Activated effector memory CD4-positive, alpha-beta T cell treated with Interleukin-2 at 50 U/mL for 16 hours (primary cell): ENCODE results near the gene RHEX.

Experiments used
- DNase-seq: peaks from one replicate; pipeline ENCODE4 v3.0.0-alpha.2; 2020

Gene RHEX

DNA sequence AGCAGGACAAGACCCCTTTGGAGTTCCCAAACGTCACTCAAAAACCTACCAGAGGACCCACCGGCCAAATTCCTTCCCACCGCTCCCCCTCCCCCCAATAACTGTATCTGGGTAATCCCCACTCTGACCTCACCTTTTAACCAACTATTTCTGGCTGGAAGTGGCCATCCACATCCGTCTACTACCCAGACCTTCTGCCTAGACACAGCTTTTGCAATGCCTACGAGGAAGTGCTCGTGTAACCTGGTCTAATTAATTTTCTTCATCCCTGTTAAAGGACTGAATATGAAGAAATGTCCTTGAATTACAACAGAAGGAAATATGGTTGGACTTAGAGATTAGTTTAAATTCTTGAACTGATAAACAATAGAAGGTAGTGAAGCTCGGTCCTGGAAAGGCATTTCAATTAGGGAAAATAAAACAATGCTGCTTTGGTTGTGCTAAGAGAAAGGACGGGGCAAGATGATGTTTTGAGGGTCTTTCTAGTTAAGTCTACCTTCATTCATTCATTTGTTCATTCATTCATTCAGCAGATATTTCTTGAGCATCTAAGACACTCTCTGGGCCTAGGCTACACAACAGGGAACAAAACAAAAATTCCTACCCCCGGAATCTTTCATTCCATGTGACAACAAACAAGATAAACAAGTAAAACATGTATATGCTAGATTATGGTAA is 45.4 kb downstream of the RHEX start:
- DNase-seq, result no peak

DNA sequence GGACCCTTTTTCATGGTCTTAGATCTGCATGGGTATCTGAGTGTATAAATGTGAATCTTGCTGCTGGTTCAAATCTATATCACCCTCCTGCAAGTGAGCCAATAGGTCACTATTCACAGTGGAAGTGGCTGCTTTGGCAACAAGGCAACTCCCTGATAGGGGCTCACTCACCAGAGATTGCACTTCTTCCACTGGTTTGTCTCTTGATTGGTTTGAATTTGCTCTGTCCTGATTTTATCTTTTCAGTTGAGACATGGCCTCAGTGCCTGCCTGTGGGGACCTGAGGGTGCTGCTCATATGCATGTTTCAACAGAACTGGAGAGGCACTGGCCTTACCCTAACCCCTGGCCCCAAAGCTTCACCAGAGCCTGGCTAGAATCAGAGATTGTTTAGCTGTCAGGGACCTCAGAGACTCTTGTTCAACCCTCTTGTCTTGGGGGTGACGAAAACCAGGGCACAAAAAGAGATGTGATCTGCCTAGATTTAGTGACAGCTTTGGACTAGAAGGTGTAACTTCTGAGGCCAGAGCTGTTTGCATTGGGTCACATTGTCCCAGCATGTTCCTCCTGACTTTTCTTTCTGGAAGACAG is 47.3 kb downstream of the RHEX start:
- no peak for DNase-seq

GRCh38 chr1:206101351-206102045 is 48.5 kb downstream of the RHEX start:
- no peak for DNase-seq

DNA sequence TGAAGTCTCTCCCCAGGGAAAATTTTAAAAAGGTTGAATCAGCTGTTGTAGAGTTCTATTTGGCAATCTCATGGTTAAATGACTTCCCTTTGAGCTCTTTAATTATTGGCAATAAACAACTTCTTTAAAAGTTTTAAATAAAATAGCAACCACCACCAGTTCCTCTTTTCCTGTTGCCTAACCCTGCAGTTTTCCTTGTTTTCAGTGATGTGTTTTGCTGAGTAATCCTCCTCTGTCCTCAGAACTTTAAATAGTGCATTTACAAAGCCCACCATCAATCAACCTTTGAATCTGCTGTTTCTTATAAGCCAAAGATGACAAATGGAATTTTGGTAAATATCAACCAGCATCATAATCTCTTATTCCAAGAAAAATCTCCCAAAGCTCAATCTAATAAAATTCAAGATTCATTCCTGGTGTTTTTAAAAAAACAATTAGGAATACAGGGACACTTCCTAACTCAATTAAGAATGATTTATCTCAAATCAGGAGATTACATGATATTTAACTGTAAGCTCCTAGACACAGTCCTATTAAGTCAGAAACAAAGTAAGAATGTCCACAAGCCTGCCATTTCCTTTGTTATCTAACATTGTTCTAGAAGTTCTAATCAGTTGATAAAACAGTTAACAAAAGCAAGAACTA is 49.4 kb downstream of the RHEX start:
- no peak for DNase-seq

DNA sequence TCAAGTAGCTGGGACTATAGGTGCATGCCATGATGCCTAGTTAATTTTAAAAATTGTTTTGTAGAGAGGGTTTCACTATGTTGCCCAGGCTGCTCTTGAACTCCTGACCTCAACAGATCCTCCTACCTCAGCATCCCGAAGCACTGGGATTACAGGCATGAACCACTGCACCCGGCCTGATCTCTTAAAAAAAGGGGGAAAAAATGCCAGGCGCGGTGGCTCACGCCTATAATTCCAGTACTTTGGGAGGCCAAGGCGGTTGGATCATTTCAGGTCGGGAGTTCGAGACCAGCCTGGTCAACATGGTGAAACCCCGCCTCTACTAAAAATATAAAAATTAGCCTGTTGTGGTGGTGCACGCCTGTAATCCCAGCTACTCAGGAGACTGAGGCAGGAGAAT is 51.0 kb downstream of the RHEX start:
- DNase-seq, result no peak

GRCh38 chr1:206105464-206105995 is 52.6 kb downstream of the RHEX start:
- no peak for DNase-seq

DNA sequence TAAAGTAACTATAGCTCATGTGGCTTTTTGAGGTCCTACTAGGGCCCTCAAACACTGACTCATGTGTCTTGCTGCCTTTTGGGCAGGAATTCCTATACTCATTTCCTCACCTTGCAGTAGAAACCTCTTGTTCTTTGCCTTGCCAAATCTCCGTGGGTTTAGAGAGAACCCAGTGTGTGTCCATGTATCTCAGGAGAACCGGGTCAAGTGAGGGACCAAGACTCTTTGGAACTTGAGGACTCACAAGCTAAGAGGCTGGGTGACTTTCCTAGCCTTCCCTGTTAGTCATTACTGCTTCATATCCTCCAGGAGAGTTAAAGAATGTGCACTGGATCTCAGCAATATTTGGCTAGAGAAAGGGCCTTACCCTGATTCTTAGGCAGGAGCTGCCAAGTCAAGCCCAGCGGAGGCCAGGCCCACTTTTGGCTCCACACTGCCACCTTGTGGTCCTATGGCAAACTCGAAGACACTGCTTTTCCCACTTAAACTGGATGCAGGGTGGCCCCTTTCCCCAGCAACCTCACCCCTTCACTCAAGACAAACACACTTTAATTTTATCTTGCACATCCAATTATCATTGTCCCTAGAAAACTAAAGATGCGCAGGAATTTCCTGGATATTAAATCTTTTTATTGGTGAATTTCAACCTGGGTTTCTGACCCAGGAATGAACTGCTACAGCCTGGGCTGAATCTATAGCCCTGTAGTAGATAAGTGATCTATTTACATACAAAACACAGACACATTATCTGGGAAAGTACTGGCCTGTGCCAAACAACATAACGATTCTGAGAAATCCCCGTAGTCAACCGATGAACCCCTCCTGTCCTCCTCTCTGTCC is 53.6 kb downstream of the RHEX start:
- peak; percentile 61 for DNase-seq

DNA sequence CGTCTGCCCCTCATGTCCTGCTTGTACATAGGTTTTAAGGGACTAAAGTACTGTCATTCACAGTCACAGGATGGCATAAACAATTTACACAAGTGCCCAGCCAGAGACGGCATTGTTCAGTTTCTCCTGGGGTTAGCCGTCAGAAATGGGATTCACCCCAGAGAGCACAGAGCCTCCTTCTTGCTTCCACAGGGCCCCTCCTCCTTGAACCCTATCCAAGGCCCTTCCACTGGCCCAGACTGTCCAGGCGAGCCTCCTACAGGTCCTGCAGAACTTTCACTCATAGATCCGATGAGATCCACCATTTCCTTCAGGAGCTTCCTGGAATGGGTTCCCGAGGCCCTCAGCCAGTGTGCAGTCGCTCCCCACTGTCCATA is 54.2 kb downstream of the RHEX start:
- no peak for DNase-seq

GRCh38 chr1:206108635-206109034 is 55.7 kb downstream of the RHEX start:
- no peak for DNase-seq

DNA sequence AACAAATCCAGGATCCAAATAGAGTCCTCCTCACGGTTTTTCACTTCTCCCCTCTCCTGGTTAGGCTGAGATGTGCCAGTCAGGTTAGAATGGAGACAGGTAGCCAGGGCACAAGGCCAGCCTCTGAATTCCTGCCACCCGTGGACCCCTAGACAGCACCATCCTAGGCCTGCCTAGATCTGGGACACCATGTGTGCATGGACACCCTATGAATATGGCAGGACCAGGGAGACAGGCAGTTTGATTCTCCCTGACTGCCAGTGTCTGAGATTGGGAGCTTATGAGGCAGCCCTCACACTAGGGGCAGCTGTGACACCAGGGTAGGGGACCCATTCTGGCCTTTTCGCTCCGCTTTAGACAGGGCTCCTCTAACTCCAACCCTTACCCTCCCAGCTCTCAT is 56.7 kb downstream of the RHEX start:
- no peak for DNase-seq

DNA sequence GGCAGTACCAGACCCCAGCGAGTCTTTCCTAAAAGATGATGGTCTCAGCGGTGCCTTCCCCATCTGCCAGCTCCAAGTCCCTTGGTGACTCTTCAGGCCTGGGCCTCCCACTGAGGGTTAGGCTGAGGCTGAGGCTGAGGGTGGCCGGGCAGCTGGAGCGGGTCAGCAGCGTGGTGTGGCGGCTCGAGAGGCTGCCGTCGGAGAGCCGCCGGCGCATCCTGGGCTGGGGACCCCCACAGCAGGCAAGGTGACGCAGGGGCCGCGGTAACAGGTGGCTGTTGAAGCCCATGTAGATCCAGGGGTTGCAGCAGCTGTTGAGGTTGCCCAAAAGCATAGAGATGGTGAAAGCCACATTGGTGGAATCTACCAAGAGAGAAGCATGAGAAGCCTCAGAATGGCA is 57.2 kb downstream of the RHEX start:
- no peak for DNase-seq

DNA sequence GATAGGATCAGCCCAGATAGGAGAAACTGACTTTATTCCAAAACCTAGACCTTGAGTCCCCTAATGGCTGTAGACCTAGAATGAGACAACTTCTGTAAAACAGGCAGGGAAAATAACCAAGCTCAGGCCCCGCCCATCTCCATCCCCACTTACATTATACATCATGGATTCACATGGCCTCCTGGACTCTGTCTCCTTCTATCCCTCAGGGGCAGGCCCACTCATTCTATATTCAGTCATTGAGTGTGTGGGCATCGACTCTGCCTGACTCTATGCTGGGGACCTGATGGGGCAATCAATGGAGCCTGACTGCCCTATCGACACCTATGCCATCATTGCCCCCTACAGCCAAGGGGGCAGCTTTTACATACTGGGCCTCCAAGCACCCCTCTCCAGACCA is 57.8 kb downstream of the RHEX start:
- no peak for DNase-seq

- DNase-seq, result no peak
Measured at GRCh38 chr1:206111271-206111927, 58.4 kb downstream of the RHEX start.

DNA sequence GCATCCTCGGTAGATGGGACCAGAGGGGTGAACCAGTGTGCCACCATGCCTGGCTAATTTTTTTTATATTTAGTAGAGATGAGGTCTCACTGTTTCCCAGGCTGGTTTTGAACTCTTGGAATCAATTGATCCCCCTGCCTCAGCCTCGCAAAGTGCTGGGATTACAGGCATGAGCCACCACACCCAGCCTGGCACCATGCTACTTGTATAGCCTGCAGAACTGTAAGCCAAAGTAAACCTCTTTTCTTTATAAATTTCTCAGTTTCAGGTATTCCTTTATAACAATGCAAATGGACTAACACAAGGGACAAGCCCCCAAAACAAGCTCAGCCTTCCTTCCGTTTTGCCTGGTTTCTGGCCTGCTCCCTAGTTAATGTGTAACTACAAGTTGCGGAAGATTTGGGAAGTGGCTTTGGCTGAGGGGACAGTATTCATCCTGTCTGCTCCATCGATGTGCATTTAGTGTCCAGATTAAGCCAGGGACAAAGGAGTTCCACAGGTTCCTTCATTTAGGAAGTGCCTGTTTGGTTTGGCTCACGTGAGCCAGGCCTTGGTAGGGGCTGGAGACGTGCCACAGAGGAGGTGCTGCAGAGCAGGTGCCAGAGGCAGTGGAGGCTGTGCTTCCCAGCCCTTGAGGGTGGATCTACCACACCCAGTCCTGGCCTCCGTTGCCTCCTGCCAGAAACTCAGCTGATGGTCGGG is 59.8 kb downstream of the RHEX start:
- DNase-seq, result no peak

- DNase-seq, result no peak
Measured at GRCh38 chr1:206114692-206115640, 62.0 kb downstream of the RHEX start.

GRCh38 chr1:206115791-206116190 is 62.8 kb downstream of the RHEX start:
- no peak for DNase-seq

- DNase-seq, result no peak
Measured at GRCh38 chr1:206116191-206116872, 63.4 kb downstream of the RHEX start.

DNA sequence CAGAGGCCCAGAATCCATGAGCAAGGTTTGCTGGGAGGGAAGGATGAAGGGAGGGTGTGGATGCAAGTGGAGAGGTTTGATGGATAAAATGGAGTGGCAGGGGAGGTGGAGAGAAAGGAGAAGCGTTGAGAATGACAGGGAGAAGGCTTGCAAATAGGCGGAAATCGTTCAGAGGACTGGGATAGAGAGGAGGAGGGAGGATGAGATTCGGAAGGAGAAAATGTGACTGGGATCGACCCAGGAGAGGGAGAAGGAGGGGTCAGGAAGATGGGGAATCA is 63.8 kb downstream of the RHEX start:
- no peak for DNase-seq

- no peak for DNase-seq
Measured at GRCh38 chr1:206117151-206117948, 64.4 kb downstream of the RHEX start, which contains the start of gene AVPR1B. AVPR1B (minus strand) TSS chr1:206117388; CDS start chr1:206116890, 498 bp downstream.
